ENCODE measurements around the gene SNAP47.

DNA sequence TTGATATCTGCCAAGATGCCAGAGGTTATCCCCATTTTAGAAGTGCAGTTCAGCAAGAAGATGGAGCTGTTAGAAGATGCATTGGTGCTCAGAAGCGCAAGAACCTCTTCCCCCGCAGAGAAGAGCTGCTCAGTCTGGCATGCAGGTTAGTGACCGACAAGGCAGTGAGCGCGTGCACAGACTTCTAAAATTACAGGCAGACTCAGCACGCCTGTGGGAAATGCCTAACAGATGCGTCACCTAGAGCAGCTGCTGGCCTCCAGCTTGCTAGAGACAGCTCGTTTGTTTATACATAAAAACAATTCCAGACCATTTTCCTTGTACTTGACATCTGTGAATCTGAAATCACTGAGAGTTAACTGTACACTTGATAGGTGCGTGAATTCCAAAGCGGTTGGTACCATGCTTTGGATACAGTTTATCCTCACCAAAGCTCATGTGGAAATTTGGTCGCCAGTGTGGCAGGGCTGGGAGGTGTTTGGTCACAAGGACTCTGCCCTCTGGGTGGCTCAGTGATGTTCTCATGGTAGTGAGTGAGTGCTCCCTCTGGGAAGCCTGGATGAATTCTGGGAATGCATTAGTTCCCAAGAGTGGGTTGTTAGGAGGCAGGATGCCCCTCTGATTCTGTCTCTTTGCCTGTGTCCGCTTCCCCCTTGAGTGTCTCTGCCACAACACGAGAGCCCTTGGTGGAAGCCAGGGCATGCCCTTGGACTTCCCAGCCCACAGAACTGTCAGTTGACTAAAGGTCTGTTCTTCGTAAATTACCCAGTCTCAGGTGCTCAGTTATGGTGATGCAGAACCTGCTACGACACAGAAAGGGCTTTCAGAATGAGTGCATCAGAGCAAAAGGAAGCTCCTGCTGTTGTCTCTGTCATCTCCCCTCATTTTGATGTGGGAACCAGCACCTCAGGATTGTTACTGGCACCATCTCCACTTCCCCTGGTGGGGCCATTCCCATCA is 24.4 kb downstream of the SNAP47 start:
- TF ChIP-seq HDGF (IDR thresholded peaks at IDR 0.05; ENCODE audit: borderline replicate concordance) (no peak), FOXM1 (IDR thresholded peaks at IDR 0.05; ENCODE audit: borderline replicate concordance) (no peak), ARNT (IDR thresholded peaks at IDR 0.05) (no peak), BHLHE40 (IDR thresholded peaks at IDR 0.05; ENCODE audit: borderline replicate concordance) (no peak)

All from HEK293T (cell line).